AG09319 (cell line): ENCODE results near the gene KRTAP6-3.

ENCODE experiments used
- DNase-seq: peaks from one replicate; pipeline ENCODE4 v3.0.0-alpha.2; 2010; ENCODE audit warnings: low read depth; ENCODE audit errors: extremely low read depth
- CTCF ChIP-seq: IDR thresholded peaks from 2 replicates; pipeline ENCODE4 v1.5.1; 2011; ENCODE audit warnings: low read depth, mild to moderate bottlenecking, inconsistent platforms, low read length, moderate library complexity

Gene KRTAP6-3

GRCh38 chr21:30592140-30592539, at the start of gene KRTAP6-3:
Gene KRTAP6-3, plus strand, starts transcription at chr21:30592440. Its CDS starts 6 bp downstream, at chr21:30592446.
- DNase-seq: no peak
- no peak for TF ChIP-seq CTCF

GRCh38 chr21:30552782-30553181, 39.5 kb upstream of the KRTAP6-3 start:
- no peak for TF ChIP-seq CTCF
- no peak for DNase-seq

GRCh38 chr21:30555095-30555494, 37.1 kb upstream of the KRTAP6-3 start:
- DNase-seq: no peak
- TF ChIP-seq CTCF: no peak

DNA sequence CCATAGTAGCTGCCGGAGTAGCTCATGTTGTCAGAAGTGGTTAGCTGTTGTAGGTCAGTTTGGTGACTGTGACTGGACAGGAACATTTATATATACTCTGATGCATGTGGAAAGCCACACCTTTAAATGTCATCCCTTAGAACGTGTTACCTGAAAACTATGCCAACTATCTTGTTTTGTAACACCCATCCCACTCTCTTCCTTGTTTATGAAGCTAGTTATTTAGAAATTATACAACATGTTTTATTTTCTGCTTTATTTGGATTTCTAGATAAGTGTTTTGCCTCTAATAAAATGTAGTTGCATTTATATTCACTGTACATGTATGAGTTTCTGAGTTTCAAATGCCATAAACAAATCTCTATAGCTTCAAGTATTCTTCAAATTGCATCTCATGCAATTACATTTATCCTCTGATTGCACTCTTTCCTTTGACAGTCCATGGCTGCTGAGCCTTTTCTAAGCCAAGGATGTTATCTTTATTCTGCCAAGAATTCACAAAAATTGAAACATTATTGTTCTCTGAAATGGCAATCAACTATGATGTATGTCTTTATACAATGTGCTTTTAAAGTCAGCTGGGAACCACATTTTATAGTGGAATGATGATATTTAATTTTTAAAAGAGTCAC, 30.9 kb upstream of the KRTAP6-3 start, which contains the start of gene KRTAP19-7:
KRTAP19-7 (minus strand) TSS at position 51 of the 632 bp plus-strand sequence; CDS start at position 26, 25 bp downstream.
- DNase-seq: no peak
- TF ChIP-seq CTCF: no peak

GRCh38 chr21:30561957-30562356, 30.3 kb upstream of the KRTAP6-3 start:
- no peak for TF ChIP-seq CTCF
- no peak for DNase-seq

GRCh38 chr21:30563072-30563471, 29.2 kb upstream of the KRTAP6-3 start:
- no peak for TF ChIP-seq CTCF
- DNase-seq: no peak

DNA sequence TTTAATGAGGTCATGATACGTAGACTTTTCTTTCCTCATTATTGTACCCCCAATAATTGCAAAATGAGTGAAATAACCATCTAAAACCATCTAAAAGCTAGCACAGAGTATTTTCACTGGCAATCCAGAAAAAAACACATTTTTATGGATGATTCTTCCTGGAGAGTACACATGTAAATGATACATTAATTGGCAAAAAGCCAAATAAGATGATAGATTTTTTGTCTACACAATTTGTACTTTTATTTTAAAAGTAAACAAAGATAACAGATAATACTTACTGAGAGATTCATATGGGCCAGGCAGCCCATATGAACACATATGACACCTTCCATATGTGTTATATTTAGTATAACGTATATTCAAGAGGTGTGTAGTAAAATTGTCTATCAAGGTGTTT, 28.6 kb upstream of the KRTAP6-3 start:
- no peak for DNase-seq
- no peak for TF ChIP-seq CTCF
